GM19324 (cell line): ENCODE results near the gene NHEJ1.

Experiments used
- ATAC-seq: cut with Tn5 transposase; IDR thresholded peaks from one replicate; pipeline ENCODE4 v1.9.1; 2021; ENCODE audit warnings: mild to moderate bottlenecking, moderate library complexity; ENCODE audit not compliant: unreplicated experiment, low FRiP score

Gene NHEJ1

DNA sequence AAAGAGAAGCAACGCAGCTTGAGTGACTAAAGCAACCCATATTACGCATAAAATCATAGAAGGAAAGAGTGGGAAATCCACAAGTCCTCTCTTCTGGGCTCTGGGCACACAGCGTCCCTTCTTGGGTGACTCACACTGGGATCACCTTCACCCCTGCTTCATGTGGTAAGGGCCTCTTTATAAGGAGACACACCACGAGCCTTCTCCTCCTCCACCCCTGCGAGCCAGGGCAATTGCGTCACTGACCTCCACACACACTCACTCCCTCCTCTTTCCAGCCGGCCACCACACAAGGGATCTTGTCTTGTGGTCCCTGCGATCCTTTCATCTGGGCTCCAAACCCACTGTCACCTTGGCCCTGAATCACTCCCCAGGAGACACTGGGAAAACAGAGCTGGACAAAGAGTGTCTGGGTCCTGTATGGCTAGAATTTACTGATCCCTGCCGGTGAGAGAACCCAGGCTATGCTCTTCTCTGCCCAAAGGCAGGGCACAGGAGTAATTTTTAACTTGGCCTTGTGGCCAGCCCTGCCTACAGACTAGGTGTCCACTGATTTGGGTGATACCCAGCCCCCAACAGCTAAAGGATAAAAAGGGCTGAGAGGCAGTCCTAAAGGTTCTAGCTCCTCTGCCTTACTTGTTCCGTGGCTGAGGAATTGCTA, 35.3 kb downstream of the NHEJ1 start:
- no peak for ATAC-seq

DNA sequence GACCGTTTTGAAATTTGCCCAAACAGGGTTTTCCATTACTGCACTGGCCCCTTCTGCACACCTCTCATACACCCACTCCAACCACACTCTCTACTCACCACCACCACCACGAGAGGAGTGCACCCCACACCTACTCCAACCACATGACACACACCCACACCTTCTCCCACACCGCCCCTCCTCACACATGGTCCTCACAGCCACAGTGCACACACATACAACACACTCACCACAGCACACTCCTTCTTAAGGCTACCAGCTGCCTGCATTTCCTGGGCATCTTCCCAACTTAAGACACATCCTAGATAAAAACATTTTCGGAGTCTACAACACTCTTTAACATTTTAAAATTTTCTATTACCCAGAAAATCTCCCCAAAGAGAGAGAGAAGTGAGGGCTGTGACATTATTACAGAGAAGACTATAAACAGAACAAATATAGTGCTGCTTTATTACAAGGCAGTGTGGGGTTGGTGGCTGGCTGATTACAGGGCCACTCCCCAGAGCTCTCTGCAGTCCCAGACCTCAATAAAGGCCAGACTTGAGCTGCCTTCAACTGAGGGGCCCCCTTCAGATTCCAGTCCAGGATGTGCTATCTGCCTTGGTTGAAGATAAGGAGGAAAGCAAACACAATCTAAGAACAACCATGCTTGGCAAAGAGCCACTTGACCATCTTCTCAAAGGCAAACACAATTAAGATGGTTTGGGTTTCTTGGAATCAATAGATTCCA, 36.1 kb downstream of the NHEJ1 start:
- ATAC-seq = no peak

DNA sequence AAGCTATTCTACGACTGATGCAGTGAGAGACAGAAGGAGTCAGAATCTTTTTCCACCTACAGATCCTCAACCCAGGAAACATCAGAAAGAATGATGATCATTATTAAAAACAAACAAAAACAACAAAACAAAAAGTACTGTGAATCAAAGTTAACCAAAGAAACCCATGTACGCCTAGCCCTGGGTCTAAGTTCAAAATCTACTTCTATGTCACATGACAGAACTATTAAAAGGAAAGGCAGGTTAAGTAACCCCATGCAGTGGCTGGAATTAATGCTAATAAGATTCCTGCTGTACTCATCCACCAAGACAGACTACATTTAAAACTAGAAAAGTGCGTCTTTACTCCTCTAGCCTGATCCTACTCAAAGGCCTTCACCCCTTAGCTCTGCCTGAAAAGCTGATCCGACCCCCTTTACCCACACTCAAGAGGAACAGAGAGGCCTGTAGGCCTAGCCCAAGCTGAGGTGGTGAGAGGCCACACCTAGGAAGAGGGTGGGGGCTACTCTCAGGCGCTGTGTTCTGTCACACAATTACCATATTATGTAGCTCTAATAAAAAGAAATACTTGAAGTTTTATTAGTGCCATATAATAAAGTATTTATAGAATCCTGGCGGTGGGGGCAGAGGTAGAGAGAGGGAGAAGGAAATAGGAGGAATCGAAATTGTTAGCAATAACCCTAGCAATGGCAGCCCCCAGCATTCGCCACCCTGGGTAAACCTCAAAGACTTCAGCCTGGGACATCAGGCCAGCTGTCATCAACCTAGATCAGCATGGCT, 37.1 kb downstream of the NHEJ1 start:
- no peak for ATAC-seq

- ATAC-seq = no peak
Measured at GRCh38 chr2:219122202-219122980, 38.2 kb downstream of the NHEJ1 start.

DNA sequence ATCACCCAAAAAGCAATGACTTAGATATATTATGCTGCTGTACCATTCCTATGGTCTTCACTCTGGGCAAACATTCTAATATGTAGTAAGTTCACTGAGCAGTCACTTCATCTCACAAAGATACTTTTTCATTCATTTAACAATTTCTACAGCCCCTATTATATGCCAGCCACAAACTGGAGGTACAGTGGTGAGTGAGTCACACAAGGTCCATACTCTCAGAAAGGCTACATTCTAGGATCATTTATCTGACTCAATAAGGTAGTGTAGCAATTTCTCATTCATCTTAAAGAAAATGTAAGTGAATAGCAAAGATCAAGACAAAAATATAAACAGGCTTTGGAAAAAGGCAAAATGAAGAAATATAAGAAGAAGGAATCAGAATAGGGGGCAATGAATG, 40.5 kb downstream of the NHEJ1 start:
- no peak for ATAC-seq

GRCh38 chr2:219119422-219120043, 41.1 kb downstream of the NHEJ1 start:
- ATAC-seq = no peak

- ATAC-seq = no peak
Measured at GRCh38 chr2:219118504-219118903, 42.1 kb downstream of the NHEJ1 start.

- no peak for ATAC-seq
Measured at GRCh38 chr2:219116776-219117646, 43.6 kb downstream of the NHEJ1 start.

- no peak for ATAC-seq
Measured at GRCh38 chr2:219112651-219113338, 47.8 kb downstream of the NHEJ1 start.

- ATAC-seq = no peak
Measured at GRCh38 chr2:219112062-219112406, 48.6 kb downstream of the NHEJ1 start.

DNA sequence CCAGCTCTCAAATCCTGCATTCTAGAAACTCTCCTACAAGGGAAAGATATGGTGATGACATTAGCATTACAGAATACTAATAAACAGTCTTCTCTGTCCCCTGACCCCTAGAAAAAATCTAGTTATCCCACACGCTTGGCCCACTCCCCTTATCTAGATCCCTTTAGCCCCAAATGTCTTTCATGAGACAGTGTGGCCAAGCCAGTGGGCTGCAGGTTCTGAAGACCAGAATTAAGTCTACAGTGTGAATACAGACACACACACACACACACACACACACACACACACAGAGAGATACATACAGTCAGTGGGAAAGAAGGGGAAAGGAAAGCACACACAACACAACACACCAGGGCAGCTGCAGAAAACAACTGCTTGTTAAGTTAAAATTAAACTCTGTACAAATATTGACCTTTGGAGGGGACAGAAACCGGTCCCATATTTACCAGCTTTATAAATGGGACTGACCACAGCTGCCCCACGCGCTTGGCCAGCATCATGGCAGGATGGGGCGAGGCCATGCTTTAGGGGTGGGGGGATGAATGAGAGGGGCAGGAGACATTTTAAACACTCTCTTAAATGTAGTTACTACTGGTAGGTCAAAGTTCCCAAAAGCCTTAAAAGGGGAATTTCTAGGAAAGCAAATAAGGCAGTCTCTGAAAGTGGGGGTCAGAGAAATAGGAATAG, 49.1 kb downstream of the NHEJ1 start:
- no peak for ATAC-seq

DNA sequence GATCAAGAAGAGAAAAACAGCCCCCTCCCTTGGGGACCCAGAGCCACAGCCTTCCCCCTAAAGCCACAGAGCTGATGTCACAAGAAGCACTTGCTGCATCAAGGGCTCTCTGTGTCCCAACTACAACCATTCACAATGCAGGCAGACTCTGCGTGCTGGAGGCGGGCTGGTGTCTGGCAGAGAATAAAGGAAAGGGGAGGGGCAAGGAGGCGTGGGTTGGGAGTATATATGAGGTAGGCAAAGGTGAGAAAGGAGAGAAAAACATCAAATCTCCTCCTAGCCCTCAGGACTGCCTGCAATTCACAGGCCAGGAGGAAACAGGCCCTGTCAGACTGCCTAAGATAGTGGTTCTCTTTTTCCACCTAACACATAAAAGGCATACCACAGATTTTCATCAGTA, 51.1 kb downstream of the NHEJ1 start:
- no peak for ATAC-seq

DNA sequence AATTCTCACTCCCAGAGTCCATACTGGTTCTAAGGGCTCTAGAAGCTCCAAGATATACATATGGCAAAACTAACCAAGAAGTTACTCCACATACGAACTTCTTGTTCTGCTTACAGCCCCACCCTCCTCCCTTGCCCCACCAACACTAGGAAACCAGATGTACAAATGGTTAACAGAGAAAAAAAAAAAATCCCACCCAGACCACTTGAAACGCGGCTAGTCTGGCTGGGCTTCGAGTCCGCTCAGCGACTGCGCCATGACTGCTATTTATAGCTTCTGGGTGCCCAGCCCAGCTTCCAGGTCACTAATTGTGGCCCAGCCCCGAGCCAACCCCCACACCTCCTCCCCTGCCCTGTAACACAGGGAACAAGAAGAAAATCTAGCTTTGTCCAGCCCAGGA, 52.9 kb downstream of the NHEJ1 start:
- ATAC-seq = no peak

DNA sequence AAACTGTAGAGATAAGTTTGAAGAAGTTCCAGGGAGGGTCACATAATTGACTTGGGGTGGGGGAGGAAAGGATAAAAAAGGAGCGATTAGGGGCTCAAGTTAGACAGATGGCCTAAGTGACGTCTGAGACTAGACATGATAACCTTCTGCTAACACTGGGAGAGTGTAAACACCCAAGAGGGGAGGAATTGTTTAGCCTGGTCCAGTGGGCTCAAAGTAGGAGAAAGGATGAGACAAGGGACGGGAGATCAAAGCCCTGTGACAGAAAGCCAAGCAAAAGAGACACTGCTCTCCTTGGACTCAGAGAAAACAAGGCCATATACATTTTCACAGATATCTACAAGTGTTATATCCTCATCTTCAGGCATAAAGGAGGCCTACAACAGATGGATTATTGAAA, 54.4 kb downstream of the NHEJ1 start:
- no peak for ATAC-seq

GRCh38 chr2:219104107-219105035, 56.2 kb downstream of the NHEJ1 start:
- no peak for ATAC-seq

DNA sequence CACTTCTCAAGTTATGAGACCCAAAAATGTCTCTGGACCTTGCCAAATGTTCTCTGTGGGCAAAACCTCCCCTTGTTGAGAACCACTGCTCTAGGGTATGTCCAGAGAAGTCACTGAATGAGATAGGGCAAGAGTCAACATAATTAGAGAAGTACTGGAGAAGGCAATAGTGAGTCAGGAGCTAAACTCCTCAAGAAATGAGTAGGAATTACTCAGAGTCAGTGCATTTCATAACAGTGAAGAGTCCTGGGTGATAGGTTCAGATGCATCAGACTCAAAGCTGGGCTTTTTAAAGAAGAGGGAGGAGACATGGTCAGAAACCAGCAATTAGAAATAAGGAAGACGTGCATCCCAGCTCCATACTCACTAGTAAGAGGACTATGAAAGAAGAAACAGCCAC, 61.3 kb downstream of the NHEJ1 start:
- no peak for ATAC-seq

- no peak for ATAC-seq
Measured at GRCh38 chr2:219095406-219095935, 65.1 kb downstream of the NHEJ1 start.
